ENCODE measurements around the gene CEND1. TPM values are rescaled to one million over a fixed set of nuclear protein-coding genes. Genes with fewer than 3 reads are reported as not detected.

CEND1 gene
- polyA plus RNA-seq, 1 donor, result 0.67 TPM

- no peak for DNase-seq
Observed at GRCh38 chr11:794766-795633, 5.1 kb upstream of the CEND1 start.

GRCh38 chr11:794013-794765, 4.3 kb upstream of the CEND1 start:
- DNase-seq, result no peak

DNA sequence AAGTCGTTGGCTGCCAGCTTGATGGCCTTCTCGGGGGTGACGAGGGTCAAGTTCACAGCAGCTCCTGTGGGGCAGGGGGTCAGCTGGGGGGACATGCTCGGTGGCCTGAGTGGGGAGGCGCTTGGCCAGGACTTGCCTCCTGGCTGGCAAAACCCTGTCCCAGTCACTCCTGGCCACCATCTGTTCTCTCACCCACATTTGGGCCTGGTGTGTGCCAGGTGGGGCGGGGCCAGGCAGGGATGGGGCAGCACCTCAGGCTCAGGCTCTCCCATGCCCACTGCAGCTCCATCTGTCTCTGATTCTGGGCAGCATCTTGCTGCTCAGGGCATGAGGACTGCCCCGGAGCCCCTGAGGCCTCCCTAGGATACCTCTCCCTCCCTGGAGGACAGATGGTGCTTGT, 3.7 kb upstream of the CEND1 start:
- DNase-seq, result no peak

- DNase-seq, result no peak
Observed at GRCh38 chr11:792873-793272, 3.0 kb upstream of the CEND1 start.

DNA sequence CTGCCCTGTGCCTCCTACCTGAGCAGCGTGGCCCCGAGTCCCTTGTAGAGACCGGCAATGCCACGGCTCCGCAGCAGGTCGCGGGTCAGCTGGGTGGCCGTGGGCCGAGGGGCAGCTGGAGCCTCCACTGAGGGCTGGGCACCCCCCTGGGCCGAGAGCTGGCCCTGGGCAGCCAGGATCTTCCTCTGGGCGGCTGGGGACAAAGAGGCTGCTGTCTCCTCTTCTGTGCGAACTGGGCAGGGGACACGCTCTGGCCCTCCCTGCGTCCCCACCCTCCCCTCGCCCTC, 2.6 kb upstream of the CEND1 start:
- DNase-seq, result no peak

GRCh38 chr11:791658-792534, 2.0 kb upstream of the CEND1 start:
- DNase-seq, result no peak

GRCh38 chr11:790721-791564, 1.1 kb upstream of the CEND1 start:
- no peak for DNase-seq

- DNase-seq, result no peak
Observed at GRCh38 chr11:788953-789940, 643 bp downstream of the CEND1 start.

DNA sequence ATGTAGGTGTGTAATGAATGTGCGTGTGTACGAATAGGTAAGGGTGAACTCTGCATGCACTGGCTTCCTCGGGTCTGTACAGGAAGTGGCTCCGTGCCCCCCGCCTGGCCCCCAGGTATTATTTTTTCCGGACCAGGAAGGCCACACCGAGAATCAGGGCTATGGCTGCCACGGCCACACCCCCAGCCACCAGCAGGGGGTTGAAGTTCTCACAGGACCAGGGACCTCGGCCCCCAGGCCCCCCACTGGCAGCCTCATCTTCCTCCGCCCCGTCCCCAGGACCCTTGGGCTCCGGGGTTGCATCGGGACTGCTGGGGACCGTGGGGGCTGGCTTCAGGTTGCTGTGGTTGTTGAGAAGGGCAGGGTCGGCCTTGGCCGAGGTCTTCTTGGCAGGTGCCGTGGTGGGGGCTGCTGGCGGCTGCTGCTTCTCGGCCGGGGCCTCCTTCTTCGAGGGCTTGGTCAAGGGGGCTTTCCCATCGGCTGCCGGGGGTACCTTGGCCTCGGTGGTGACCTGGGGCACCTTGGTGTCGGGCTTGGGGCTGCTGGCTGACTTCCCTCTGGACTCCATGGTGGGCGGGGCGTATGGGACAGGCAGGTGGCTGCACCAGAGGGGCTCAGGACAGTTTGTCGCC, 1.8 kb downstream of the CEND1 start:
- no peak for DNase-seq

DNA sequence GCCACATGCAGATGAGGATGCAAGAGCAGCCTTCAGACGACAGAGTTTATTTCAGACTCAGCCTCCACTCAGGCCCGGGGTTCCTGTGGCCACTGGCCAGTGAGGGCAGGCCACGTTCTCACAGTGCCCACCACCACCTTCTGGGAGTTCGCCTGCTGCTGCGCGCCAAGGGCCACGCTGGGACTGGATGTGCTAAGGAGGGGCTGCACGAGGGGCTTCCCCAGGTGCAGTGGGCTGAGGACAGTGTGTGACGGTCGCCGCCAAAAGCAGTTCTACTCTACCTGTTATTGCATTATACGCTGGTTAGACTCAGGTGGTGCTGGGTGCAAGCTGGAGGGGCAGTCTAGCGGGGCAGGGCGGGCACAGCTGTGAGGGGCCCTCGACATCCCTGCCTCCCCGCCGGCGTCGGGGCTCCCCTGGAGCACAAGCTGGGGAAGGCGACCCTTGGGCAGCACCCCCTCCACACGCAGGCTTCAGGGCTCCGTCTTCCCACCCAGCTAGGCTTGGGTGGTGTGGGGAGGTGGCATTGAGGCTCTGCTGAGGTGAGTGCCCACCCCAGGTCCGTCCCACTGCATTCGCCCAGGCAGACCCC, 2.7 kb downstream of the CEND1 start:
- DNase-seq, result no peak

GRCh38 chr11:786235-787083, 3.4 kb downstream of the CEND1 start:
- DNase-seq, result no peak

DNA sequence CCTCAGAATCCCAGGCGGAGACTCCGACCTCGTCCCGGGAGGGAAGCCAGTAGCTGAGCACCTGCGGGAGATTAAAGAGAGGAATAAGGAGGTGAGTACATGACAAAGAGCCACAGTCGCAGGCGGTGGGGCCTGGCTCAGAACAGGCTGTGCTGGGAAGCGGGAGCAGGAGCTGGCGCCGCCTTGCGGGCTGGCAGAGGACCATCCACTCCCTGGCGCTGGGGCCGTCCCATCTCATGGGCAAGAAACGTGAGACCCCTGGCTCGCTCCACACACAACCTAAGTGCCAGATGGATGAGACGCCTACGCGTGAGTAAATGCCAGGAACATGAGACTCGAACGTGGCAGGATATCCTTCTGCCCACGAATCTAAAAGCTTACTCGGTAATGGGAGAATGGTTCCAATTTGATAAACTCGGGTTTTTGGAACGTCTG, 6.3 kb downstream of the CEND1 start:
- peak; percentile 73 for DNase-seq

- DNase-seq, result no peak
Observed at GRCh38 chr11:782264-783174, 7.4 kb downstream of the CEND1 start.

GRCh38 chr11:779955-780532, 9.8 kb downstream of the CEND1 start:
- DNase-seq, result no peak

DNA sequence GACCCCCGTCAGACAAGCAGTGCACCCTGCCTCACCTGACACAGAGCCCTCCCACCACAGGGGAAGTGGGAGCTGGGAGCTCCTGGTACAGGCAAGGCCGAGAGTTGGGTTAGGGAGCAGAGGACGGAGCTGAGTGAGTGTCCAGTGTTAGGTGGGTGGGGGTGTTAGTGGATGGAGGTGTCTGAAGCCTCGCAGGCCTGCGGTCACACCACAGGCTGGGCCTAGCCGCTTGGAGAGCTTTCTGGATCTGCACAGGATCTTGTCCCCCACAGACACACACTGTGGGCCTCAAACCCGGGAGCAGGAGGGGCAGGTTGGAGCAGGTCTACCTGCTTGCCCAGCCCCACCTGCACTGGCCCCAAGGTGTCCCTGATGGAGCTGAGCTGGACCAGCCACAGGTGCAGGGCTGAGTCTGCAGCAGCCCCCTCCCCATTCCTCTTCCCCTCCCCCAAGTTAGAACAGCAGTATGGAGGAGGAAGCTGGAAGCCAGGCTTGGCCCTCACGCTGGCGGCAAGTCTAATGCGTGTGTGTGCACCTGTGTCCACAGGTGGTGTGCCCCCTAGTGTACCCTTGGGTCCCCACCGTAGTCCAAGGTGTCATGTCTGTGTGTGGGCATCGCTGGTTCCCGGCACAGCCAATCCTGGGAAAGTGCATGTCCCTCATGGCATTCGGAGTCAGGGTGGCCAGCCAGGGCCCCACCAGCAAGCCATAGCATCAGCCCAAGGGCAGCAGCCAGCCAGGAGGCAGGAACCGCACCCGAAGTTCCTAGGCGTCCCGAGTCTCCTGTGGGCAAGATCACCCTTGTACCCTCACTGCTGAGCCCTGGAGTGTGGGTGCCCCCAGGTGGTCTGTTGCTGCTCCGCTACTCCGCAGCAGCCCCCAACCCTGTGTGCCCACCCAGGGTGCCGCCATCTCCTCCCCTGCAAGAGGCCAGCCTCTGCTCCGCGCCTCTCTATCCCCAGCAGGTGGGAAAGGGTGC, 10.6 kb downstream of the CEND1 start:
- DNase-seq, result no peak

Measured in hindlimb muscle (tissue), 1 donor.